HG03175 (cell line): ENCODE measurements around the gene SLC16A6.
"Not testable (repeated sequence)": the region's sequence is repeated elsewhere in the genome, so short reads cannot be mapped to it uniquely, and the experiment has no call there.

ENCODE experiments used
- ATAC-seq: cut with Tn5 transposase; IDR thresholded peaks from one replicate; pipeline ENCODE4 v1.9.1; 2021; ENCODE audit warnings: mild to moderate bottlenecking, moderate library complexity; ENCODE audit not compliant: unreplicated experiment

The SLC16A6 gene, protein sequence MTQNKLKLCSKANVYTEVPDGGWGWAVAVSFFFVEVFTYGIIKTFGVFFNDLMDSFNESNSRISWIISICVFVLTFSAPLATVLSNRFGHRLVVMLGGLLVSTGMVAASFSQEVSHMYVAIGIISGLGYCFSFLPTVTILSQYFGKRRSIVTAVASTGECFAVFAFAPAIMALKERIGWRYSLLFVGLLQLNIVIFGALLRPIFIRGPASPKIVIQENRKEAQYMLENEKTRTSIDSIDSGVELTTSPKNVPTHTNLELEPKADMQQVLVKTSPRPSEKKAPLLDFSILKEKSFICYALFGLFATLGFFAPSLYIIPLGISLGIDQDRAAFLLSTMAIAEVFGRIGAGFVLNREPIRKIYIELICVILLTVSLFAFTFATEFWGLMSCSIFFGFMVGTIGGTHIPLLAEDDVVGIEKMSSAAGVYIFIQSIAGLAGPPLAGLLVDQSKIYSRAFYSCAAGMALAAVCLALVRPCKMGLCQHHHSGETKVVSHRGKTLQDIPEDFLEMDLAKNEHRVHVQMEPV

DNA sequence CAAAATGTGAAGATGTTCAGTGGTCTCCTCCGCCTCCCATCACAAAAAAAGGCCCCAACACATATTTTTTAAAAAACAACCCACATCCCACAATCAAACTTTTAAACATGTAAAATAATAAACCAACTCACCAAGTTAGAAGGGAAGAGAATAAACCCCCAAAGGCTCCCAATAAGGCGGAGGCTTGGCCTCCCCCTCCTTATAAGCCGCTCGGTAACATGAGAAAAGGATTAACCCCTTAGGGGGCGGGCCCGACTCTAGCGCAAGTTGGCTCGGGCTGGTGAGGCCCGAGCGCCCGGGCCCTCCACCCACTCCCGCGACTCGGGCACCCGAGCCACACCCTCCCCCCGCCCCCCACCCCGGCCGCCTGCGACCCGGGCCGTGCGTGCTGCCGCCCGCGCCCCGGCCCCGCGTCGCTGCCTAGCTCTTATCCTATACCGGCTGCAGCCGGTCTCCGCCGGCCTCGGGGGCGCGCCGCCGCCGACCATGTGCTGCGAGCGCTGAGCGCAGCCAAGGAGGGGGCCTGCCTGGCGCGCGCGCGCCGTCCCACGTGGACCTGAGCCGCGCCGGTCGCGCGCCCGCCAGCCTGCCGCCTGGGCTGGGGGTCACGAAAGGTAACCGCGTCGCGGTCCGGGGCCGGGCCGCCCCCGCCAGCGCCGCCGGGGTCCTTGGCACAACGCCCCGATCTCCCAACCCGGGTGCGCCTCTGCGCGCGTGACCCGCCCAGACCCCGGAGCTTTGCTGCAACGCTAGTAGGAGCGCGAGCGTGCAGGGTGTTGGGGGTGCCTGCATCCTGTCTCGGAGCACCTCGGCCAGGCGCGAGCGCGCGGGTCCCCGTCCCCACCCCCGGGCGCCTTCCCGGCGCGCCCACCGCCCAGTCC, at the start of gene SLC16A6, which contains the start of gene ARSG:
TSS of gene SLC16A6 (minus strand) at position 173 of the 881 bp plus-strand sequence. CDS start 12,807 bp downstream, outside the sequence.
TSS of gene ARSG (plus strand) at position 541 of the 881 bp plus-strand sequence. CDS start 15,999 bp downstream, outside the sequence.
- ATAC-seq, result peak; percentile 48

DNA sequence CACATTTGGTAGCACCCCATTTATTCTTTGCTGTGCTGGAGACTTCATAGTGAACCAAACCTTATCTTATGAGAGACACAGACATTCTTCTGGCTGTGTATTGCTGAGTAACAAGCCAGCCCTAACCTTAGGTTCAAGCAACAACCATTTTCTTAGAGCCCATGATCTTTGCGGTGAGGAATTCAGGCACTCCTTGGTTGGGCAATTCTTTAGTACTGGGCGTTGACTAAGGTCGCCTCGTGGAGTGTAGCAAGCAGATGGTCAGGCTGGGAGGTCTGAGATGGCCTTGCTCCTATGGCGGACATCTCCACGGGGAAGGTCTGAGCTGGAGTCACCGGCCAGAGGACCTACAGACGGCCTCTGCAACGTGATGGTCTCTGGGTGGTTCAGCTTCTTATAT, 43.5 kb upstream of the SLC16A6 start:
- no peak for ATAC-seq

- not testable (repeated sequence) for ATAC-seq
Observed at GRCh38 chr17:68331932-68332331, 41.0 kb upstream of the SLC16A6 start.

- no peak for ATAC-seq
Observed at GRCh38 chr17:68329331-68329730, 38.4 kb upstream of the SLC16A6 start.

- no peak for ATAC-seq
Observed at GRCh38 chr17:68328676-68329075, 37.7 kb upstream of the SLC16A6 start.

GRCh38 chr17:68327823-68328557, 37.1 kb upstream of the SLC16A6 start:
- ATAC-seq, result no peak

DNA sequence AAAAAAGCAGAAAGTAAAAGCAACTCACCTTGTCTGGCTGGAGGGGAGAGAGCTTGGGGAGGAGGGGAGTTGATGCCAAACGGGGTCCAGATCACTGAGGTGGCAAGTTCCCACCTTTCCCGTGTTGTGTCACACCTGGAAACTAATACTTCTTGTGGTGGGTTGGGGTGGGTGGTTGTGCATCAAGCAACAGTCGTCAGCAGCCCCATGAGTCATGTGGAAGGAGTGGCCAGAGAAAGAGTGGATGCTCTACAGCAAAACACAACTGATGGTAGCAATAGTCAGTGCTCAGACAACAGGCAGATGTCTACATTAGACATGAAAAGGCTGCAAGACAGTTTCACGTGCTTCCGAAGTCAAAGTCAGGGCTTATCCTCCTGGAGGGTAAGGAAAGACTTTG, 35.8 kb upstream of the SLC16A6 start:
- ATAC-seq, result no peak

DNA sequence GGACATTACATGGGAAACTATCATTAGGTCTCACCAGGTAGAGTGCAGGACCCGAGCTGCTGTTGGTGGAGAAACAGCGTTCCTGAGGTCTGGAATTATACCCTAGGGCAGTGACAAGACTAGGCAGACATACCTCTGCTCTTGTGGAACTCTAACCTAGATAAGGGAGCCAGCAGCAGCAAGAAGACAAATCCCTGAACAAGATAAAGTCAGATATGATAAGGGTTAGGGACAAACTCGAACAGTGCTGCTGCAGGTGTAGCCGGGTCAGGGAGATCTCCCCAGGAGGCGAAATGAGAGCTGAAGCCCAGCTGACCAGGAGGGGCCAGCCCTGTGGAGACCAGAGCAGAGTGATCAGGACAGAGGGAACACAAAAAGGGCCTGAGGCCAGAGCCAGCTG, 35.0 kb upstream of the SLC16A6 start:
- ATAC-seq, result no peak

- no peak for ATAC-seq
Observed at GRCh38 chr17:68324654-68325336, 33.9 kb upstream of the SLC16A6 start.

- ATAC-seq, result no peak
Observed at GRCh38 chr17:68324114-68324513, 33.2 kb upstream of the SLC16A6 start.

DNA sequence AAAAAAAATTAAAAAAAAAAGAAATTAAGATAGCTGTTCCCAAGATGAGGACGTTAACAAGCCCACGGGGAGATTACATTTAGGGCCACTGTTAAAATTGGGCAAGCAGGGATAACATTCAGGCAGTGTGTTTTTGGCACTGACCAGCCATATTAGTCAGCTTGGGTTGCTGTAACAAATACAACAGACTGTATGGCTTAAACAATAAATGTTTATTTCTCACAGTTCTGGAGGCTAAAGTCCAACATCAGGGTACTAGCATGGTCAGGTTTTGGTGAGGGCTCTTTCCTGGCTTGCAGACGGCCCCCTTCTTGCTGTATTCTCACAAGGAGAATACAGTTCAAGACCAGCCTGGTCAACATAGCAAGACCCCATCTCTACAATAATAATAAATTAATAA, 31.7 kb upstream of the SLC16A6 start:
- no peak for ATAC-seq

GRCh38 chr17:68321556-68321954, 30.6 kb upstream of the SLC16A6 start:
- no peak for ATAC-seq

DNA sequence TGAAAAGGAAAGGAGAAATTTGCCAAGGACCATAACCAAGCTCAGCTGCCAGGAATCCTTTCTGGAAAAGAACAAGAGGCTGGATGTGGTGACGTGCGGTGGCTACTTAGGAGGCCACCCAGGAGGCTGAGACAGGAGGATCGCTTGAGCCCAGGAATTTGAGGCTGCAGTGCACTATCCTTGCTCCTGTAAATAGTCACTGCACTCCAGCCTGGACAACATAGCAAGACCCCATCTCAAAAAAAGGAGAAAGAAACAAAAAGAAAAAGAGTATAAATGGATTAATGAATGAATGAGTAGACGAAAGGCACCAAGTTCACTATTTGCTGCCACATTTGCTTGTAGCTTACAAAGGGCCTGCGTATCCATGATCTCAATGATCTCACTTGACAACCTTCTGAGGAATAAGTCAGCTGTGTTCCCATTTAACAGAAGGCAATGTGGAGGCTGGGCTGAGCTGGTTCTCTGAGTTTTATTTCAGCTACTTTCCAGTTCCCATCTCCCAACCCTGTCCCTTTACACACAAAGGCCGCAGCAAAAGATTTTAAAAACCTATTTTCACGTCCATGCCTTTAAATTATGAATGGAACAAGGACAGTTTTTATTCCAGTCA, 30.1 kb upstream of the SLC16A6 start:
- no peak for ATAC-seq

DNA sequence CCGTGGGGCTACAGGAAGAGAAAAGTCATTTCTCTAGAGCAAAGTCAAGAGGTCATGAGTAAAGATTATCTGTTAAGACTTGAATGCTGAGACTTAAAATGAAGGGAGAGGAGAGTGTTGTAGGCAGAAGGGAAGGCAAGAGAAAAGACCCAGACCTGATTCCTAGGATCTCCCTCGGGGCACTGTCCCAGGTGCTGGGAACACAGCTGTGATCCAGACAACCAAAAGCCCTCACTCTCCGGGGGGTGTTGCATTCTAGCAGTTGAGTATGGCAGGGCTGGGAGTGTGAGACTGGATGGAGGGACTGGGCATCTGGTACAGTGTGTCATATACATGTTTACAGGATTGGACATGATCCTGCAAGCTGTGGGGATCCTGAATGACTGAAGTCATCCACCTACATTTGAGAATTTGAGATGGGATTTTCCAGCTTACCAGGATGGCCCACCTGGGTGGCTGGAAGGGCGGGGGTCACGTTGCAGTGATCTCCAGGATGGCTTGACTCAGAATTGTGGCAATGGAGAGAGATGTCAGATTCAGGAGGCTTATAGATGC, 29.5 kb upstream of the SLC16A6 start:
- no peak for ATAC-seq

GRCh38 chr17:68319410-68320162, 28.7 kb upstream of the SLC16A6 start:
- ATAC-seq, result no peak

DNA sequence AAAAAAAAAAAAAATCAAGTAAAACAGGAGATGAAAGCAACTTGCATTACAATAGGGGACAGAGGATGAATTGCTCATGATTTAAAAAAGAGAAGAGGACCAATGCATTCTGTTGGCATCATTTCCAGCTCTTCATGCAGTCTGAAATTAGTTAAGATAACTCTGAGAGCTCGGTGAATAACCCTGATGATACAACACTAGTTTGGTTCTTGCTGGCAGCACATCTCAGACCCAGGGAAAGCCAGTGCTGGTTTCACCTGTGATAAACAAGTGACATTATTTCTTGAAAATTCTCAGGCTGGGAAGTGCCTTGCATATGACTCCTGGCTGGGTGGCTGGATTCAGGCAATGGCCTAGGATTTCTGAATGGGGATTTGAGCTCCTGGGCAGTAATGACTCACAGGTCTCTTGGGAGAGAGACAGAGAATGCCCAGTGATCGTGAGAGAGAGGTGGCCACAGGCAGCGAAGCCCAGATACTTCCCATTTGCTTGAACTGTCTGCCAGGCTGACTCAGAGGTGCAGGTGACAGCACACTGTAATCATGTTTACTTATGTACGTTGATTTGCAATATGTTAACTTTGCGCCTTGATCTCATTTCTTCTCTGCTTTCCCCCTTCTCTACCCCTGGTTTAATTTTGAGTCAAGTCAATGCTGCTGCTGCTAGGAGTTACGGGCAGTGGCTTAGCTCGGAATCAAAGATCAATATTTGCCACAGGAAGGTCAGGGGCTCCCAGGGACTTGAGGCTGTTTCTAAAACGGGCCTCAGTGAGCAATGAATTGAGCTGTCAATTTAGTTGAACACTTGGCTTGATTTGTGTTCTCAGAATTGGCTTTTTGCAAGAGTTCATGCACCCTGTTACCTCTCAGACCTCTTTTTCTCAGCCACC, 27.4 kb upstream of the SLC16A6 start:
- ATAC-seq, result no peak

- no peak for ATAC-seq
Observed at GRCh38 chr17:68317458-68317857, 26.5 kb upstream of the SLC16A6 start.

DNA sequence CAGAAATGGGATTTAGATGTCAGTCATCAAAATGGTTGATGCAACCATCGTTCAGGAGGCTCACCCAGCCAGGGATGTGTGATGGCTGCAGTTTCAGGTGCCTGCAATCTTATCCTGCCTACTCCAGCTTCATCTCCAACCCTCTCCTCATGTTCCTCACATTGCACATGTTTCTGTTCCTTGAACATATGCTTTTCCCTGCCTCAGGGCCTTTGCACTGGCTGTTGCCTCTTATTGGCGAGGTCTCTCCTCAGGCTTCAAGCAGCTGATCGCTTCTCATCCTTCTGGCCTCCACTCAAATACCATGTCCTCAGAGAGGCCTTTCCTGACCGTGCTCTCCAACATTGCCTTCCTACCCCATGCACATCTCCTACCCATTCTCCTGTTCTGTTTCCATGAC, 25.0 kb upstream of the SLC16A6 start:
- no peak for ATAC-seq
